Psoas muscle (tissue), 8 donors: ENCODE results near the gene GALNT15. TPM values are rescaled to one million over a fixed set of nuclear protein-coding genes. Genes with fewer than 3 reads are reported as not detected.

ENCODE experiments used
- ATAC-seq, 4 donors: fragments of 200-7000 bp; cut with Tn5 transposase; one replicate each; pipeline ENCODE4 v1.9.1; 2020; ENCODE audit warnings: moderate library complexity in 3 of 4, mild to moderate bottlenecking in 2 of 4
- DNase-seq, 2 donors: peaks; one replicate each; pipeline ENCODE4 v3.0.0-alpha.2; 2020
- H3K27ac ChIP-seq: fragments of 200-600 bp; one replicate; pipeline ENCODE4 v1.8.0; 2022
- H3K27me3 ChIP-seq, 3 donors: fragments of 200-600 bp in 1 of 3; one replicate each; pipeline versions ENCODE4 v1.6.1 to v1.8.0; 2013 to 2022; ENCODE audit warnings: low read length in 2 of 3, mild to moderate bottlenecking in 2 of 3, moderate library complexity in 1 of 3; ENCODE audit not compliant: insufficient read depth in 3 of 3
- H3K36me3 ChIP-seq, 2 donors: fragments of 200-600 bp in 1 of 2; one replicate each; pipeline versions ENCODE4 v1.6.1 to v1.8.0; 2013 to 2022; ENCODE audit warnings: low read depth in 1 of 2, mild to moderate bottlenecking in 1 of 2, moderate library complexity in 1 of 2; ENCODE audit not compliant: insufficient read depth in 1 of 2
- H3K4me1 ChIP-seq: fragments of 200-600 bp; one replicate; pipeline ENCODE4 v1.8.0; 2022
- H3K4me3 ChIP-seq: fragments of 200-600 bp; one replicate; pipeline ENCODE4 v1.8.0; 2022; ENCODE audit warnings: mild to moderate bottlenecking
- H3K9me3 ChIP-seq: fragments of 200-600 bp; one replicate; pipeline ENCODE4 v1.8.0; 2022
- WGBS, 3 donors: extraction: QIAGEN DNeasy Blood & Tissue Kit; methylation state at CpG; one replicate each; pipeline versions ENCODE4 v1.1.6 to v1.1.7; 2013; 5-methylcytosine and 5-hydroxymethylcytosine counted together
- intact Hi-C, 2 donors: fragments of 100-400 bp; cut with DNase I; formaldehyde crosslinking; loops; one replicate each; pipeline versions ENCODE4 v1.11.0 to v1.14.2; 2022
- polyA plus RNA-seq, 3 donors: library from polyadenylated mRNA; stranded (reverse); fragments of 200-250 nt; gene quantifications; one replicate each; pipeline ENCODE4 v1.2.3, GENCODE V29; 2013
- total RNA-seq, 4 donors: library from RNA; stranded (reverse); fragmentation: NEBNext Ultra II Directional in 2 of 4; extraction: Animal tissue kit (Norgen Biotek cat#: 25700) in 2 of 4; gene quantifications; one replicate each; pipeline versions ENCODE4 v1.2.1 to v1.2.4, GENCODE V29; 2021 to 2023
- TF ChIP-seq, protein P1 (sequence below): fragments of 200-600 bp; IDR thresholded peaks from one replicate; pipeline ENCODE4 v1.8.0; 2022; ENCODE audit warnings: antibody characterized with exemption
- donor health status: healthy with polysubstance abuse.
- donor health status: DM: no; HTN: no; CAD: no; lungs with moderate emphysema.
- donor health status: Bipolar disorder and iron deficiency.
- donor health status: healthy.
- donor health status: DM: yes; HTN: yes; CAD: no.
- donor health status: DM: no; HTN: no; CAD: no.
- donor health status: DM: no; HTN: no; CAD: no.
- donor health status: DM: yes; HTN: yes; CAD: no.

The GALNT15 gene
- total and polyA plus RNA-seq, 7 donors = 5.5 to 50.6 (median 25.8) TPM

DNA sequence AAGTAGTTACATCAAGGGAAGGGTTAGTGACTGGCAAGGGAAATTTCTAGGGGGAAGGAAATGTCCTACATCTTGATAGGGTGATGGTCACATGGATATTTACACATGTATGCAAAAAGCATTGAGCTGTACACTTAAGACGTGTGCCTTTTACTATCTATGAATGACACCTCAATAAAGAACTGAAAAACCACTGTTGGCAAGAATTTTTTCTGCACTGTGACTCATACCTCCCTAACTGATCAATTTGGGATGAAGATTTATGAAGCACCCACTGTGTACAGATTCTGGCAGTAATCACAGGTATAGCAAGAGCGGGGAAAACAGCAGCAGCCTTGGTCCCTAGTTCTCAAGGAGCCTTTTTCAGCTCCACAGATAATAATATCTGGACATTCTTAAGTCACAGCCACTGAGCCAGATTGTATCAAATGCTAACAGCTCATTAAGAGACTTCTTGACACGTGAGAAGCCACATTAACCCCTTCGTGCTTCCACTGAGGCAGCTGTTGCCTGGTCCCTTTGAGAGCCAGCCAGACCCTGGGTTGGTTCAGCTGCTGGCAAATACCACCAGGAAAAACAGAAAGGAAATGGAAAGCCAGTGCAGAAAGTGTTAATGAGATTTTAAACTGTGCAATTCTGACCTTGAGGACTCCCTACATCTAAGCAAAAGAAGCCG, 32.0 kb upstream of the GALNT15 start:
- Histone ChIP-seq H3K27me3 (no peaks in the 10 kb centered on the region), H3K9me3 (peaks cover 3% of the 10 kb centered on the region), H3K27ac (no peak overlapping the region), H3K36me3 (no peaks in the 10 kb centered on the region), H3K4me3 (no peak overlapping the region), H3K4me1 (peaks cover 11% of the 10 kb centered on the region)
- no peak for DNase-seq
- intact Hi-C loops = no loop called here
- 44 to 58% (median 51%) methylated on average over 5 of the region's 5 CpGs for WGBS, 3 donors
- no peak for ATAC-seq
- TF ChIP-seq, protein P1, sequence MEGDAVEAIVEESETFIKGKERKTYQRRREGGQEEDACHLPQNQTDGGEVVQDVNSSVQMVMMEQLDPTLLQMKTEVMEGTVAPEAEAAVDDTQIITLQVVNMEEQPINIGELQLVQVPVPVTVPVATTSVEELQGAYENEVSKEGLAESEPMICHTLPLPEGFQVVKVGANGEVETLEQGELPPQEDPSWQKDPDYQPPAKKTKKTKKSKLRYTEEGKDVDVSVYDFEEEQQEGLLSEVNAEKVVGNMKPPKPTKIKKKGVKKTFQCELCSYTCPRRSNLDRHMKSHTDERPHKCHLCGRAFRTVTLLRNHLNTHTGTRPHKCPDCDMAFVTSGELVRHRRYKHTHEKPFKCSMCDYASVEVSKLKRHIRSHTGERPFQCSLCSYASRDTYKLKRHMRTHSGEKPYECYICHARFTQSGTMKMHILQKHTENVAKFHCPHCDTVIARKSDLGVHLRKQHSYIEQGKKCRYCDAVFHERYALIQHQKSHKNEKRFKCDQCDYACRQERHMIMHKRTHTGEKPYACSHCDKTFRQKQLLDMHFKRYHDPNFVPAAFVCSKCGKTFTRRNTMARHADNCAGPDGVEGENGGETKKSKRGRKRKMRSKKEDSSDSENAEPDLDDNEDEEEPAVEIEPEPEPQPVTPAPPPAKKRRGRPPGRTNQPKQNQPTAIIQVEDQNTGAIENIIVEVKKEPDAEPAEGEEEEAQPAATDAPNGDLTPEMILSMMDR = no peak

DNA sequence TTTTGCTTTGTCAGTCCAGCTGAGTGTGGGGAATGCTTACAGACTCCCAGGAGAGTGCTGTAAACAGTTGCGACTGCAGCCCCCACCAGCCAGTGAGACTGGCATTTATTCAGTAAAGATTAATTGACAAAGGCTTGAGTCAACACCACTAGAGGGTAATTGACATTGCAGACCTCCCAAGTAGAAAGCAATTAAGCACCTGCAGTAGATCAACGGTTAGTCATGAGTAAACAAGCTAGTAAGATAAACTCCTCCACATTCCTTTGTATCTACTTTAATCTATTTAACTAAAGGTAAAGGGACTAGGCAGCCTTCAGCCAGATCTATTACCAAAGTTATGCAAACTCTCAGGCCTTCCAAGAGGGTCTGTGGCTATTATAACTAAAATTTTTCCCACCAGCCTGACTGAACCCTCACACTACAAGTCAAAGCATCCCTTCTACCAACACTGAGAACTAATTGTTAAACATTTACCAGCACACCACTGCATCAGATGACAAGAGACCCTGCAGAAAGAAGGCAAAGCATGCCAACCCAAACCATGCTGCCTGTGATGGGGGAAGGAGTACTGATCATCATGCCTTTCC, 30.5 kb upstream of the GALNT15 start:
- intact Hi-C loops = no loop called here
- peaks cover 3% of the 10 kb centered on the region for H3K9me3 ChIP-seq
- H3K27me3 ChIP-seq = no peaks in the 10 kb centered on the region
- ATAC-seq = no peak
- no peak overlapping the region for H3K4me3 ChIP-seq
- H3K27ac ChIP-seq = no peak overlapping the region
- 44 to 48% (median 45%) methylated on average over 2 of the region's 2 CpGs for WGBS, 3 donors
- no peaks in the 10 kb centered on the region for H3K36me3 ChIP-seq
- TF ChIP-seq, protein P1 = no peak
- H3K4me1 ChIP-seq = peaks cover 25% of the 10 kb centered on the region
- DNase-seq = no peak

DNA sequence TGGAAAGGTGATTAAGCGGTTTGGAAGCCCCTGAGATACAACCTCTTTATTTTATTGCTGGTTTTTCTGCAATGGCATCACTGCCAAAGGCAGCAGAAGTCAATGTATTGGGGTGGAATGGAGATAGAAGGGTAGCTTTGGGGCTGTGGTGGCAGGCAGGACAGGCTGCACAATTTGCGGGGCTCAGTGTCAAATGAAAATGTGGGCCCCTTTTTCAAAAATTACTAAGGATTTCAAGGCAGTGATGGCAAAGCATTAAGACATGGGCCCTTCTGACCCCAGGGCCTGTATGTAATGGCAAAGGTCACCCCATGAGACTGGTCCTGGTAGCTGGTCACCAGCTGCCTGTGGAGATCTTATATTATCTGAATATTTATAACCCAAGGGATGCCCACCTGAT, 29.3 kb upstream of the GALNT15 start:
- H3K27ac ChIP-seq = no peak overlapping the region
- intact Hi-C loops = no loop called here
- peaks cover 3% of the 10 kb centered on the region for H3K9me3 ChIP-seq
- no peak for DNase-seq
- 98 to 100% (median 99%) methylated on average over 2 of the region's 2 CpGs for WGBS, 3 donors
- no peak for ATAC-seq
- H3K4me1 ChIP-seq = peaks cover 28% of the 10 kb centered on the region
- H3K36me3 ChIP-seq = no peaks in the 10 kb centered on the region
- no peaks in the 10 kb centered on the region for H3K27me3 ChIP-seq
- TF ChIP-seq, protein P1 = no peak
- H3K4me3 ChIP-seq = no peak overlapping the region

DNA sequence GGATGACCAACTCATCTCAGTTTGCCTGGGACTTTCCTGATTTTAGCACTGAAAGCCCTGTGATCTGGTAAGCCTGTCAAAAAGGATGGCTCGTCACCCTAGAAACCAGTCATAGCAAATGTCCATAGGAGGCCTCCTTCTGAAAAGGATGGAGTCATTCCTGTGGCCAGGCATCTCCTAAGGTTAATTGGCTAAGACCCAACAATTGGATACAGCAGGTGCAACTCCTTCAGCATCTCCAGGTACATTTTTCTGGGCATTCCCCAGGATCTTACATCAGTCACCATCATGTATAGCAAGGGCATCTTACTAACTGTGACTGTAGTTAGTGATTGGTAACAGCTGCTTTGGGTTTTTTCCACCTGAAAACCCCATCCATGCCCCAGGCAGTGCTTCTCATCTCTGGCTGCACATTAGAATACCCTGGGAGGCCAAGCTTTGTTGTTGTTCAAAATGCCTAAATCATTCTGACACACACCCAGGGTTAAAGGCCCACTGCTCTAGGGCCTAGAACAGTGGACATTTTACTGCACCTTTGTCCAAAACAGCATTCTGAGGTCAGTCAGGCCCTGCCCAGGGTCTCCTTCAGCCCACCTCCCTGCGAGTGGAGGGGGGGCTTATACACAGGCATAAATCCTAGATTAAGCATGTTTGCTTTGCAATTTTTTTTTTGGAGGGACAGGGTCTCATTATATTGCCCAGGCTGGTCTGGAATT, 28.3 kb upstream of the GALNT15 start:
- Histone ChIP-seq H3K4me1 (peaks cover 32% of the 10 kb centered on the region), H3K36me3 (no peaks in the 10 kb centered on the region), H3K27me3 (no peaks in the 10 kb centered on the region), H3K4me3 (no peak overlapping the region), H3K9me3 (peaks cover 3% of the 10 kb centered on the region), H3K27ac (no peak overlapping the region)
- TF ChIP-seq, protein P1 = no peak
- ATAC-seq (no peak), DNase-seq (no peak)
- intact Hi-C loops = no loop called here
- 86 to 94% (median 88%) methylated on average over 2 of the region's 2 CpGs for WGBS, 3 donors
